Raji (cell line): ENCODE measurements around the gene KLHDC9.

Source experiments
- POLR2A ChIP-seq: IDR thresholded peaks from 2 replicates; pipeline ENCODE4 v1.6.1; 2011; ENCODE audit warnings: low read depth, low read length, control low read depth; ENCODE audit not compliant: insufficient read depth

Gene KLHDC9

GRCh38 chr1:161098210-161099068, at the start of gene KLHDC9:
Gene KLHDC9 (plus strand): TSS chr1:161098361. CDS start chr1:161098536, 175 bp downstream.
- no peak for TF ChIP-seq POLR2A

- TF ChIP-seq POLR2A, result no peak
Measured at GRCh38 chr1:161048949-161049722, 49.0 kb upstream of the KLHDC9 start.

GRCh38 chr1:161051219-161051618, 46.9 kb upstream of the KLHDC9 start:
- no peak for TF ChIP-seq POLR2A

- TF ChIP-seq POLR2A, result no peak
Measured at GRCh38 chr1:161052899-161053298, 45.3 kb upstream of the KLHDC9 start.

GRCh38 chr1:161054232-161054631, 43.9 kb upstream of the KLHDC9 start:
- no peak for TF ChIP-seq POLR2A

GRCh38 chr1:161054805-161055204, 43.4 kb upstream of the KLHDC9 start:
- TF ChIP-seq POLR2A, result no peak

- no peak for TF ChIP-seq POLR2A
Measured at GRCh38 chr1:161059293-161059692, 38.9 kb upstream of the KLHDC9 start.

GRCh38 chr1:161061419-161061818, 36.7 kb upstream of the KLHDC9 start:
- no peak for TF ChIP-seq POLR2A

GRCh38 chr1:161066694-161067093, 31.5 kb upstream of the KLHDC9 start:
- TF ChIP-seq POLR2A, result no peak

GRCh38 chr1:161068306-161069234, 29.6 kb upstream of the KLHDC9 start:
- TF ChIP-seq POLR2A, result peak; percentile 52

GRCh38 chr1:161069241-161069640, 28.9 kb upstream of the KLHDC9 start:
- TF ChIP-seq POLR2A, result no peak

GRCh38 chr1:161069731-161070270, 28.4 kb upstream of the KLHDC9 start, which contains the start of gene ARHGAP30:
Gene ARHGAP30 (minus strand): TSS chr1:161069891. CDS start chr1:161069624, 267 bp downstream.
- TF ChIP-seq POLR2A, result peak; percentile 96

- no peak for TF ChIP-seq POLR2A
Measured at GRCh38 chr1:161070761-161071160, 27.4 kb upstream of the KLHDC9 start.

GRCh38 chr1:161071886-161072371, 26.2 kb upstream of the KLHDC9 start:
- TF ChIP-seq POLR2A, result no peak

GRCh38 chr1:161072751-161073449, 25.3 kb upstream of the KLHDC9 start:
- no peak for TF ChIP-seq POLR2A
